SK-N-SH (cell line): ENCODE results near the gene NOX4. TPM values are rescaled to one million over a fixed set of nuclear protein-coding genes. Genes with fewer than 3 reads are reported as not detected.

Source experiments
- CTCF ChIA-PET: fragments of 300-600, 350-600 bp; formaldehyde crosslinking; extraction: SDS; loops from one replicate; lab custom pipeline; 2021; lab: Yijun Ruan, JAX
- POLR2A ChIA-PET: fragments of 350-600 bp; sonication (Branson Sonifier 250); formaldehyde crosslinking; extraction: SDS; loops from one replicate; lab custom pipeline; 2020; ENCODE audit warnings: antibody characterized with exemption, inconsistent platforms; lab: Yijun Ruan, JAX
- DNase-seq: peaks from one replicate; pipeline ENCODE4 v3.0.0; 2012
- H2AFZ ChIP-seq: fragments of 200-600 bp; sonication (generic); 2 replicates; pipeline ENCODE4 v1.8.1; 2016; ENCODE audit warnings: antibody characterized with exemption, mild to moderate bottlenecking, low read depth
- H3F3A ChIP-seq: fragments of 200-600 bp; sonication (generic); replicated peaks from 2 replicates; pipeline ENCODE3; 2016; ENCODE audit warnings: antibody characterized with exemption, mild to moderate bottlenecking; ENCODE audit not compliant: insufficient read depth
- H3K27ac ChIP-seq, 2 experiments: fragments of 200-500 bp in 1 of 2; fragments of 200-600 bp in 1 of 2; sonication (Bioruptor generic) in 1 of 2; sonication (generic), shearing (Covaris generic) in 1 of 2; 2 replicates each; pipeline versions ENCODE4 v1.5.1 to v1.6.1; 2014 to 2016; ENCODE audit warnings: low read depth in 2 of 2, inconsistent platforms in 1 of 2, low read length in 1 of 2, mild to moderate bottlenecking in 1 of 2, mixed read lengths in 1 of 2
- H3K27me3 ChIP-seq: fragments of 200-600 bp; sonication (generic), shearing (Covaris generic); 2 replicates; pipeline ENCODE4 v1.6.1; 2016; ENCODE audit warnings: mixed run types; ENCODE audit not compliant: insufficient read depth
- H3K36me3 ChIP-seq, 2 experiments: fragments of 200-500 bp in 1 of 2; fragments of 200-600 bp in 1 of 2; sonication (Bioruptor generic) in 1 of 2; sonication (generic) in 1 of 2; replicated peaks in 1 of 2; 2 replicates each; pipeline versions ENCODE3 to v1.5.1; 2014 to 2016; ENCODE audit warnings: low read length in 1 of 2, mild to moderate bottlenecking in 1 of 2; ENCODE audit not compliant: insufficient read depth in 2 of 2, control insufficient read depth in 1 of 2
- H3K4me1 ChIP-seq, 2 experiments: fragments of 200-500 bp in 1 of 2; fragments of 200-600 bp in 1 of 2; sonication (Bioruptor generic) in 1 of 2; sonication (generic), shearing (Covaris generic) in 1 of 2; 2 replicates each; pipeline versions ENCODE4 v1.5.1 to v1.6.1; 2014 to 2016; ENCODE audit warnings: low read depth in 1 of 2, low read length in 1 of 2, mixed run types in 1 of 2; ENCODE audit not compliant: insufficient read depth in 2 of 2, control insufficient read depth in 1 of 2
- H3K4me2 ChIP-seq: fragments of 200-600 bp; sonication (generic), shearing (Covaris generic); 2 replicates; pipeline ENCODE4 v1.6.1; 2017; ENCODE audit warnings: mixed run types
- H3K4me3 ChIP-seq, 2 experiments: fragments of 200-500 bp in 1 of 2; fragments of 200-600 bp in 1 of 2; sonication (Bioruptor generic) in 1 of 2; sonication (generic), shearing (Covaris generic) in 1 of 2; 2 replicates each; pipeline versions ENCODE4 v1.5.1 to v1.8.1; 2014 to 2016; ENCODE audit warnings: low read depth in 2 of 2, inconsistent platforms in 1 of 2, low read length in 1 of 2, mild to moderate bottlenecking in 1 of 2, mixed read lengths in 1 of 2, moderate library complexity in 1 of 2
- H3K79me2 ChIP-seq: fragments of 200-600 bp; sonication (generic); 2 replicates; pipeline ENCODE4 v1.8.1; 2017; ENCODE audit warnings: mild to moderate bottlenecking; ENCODE audit not compliant: insufficient read depth
- H3K9ac ChIP-seq: fragments of 200-600 bp; sonication (generic); 2 replicates; pipeline ENCODE4 v1.6.1; 2017; ENCODE audit warnings: mixed run types
- H3K9me2 ChIP-seq: fragments of 200-600 bp; sonication (generic); 2 replicates; pipeline ENCODE4 v1.6.1; 2017; ENCODE audit warnings: mixed run types
- H3K9me3 ChIP-seq: fragments of 200-600 bp; sonication (generic); 2 replicates; pipeline ENCODE4 v1.6.1; 2017; ENCODE audit warnings: mixed run types, mild to moderate bottlenecking, moderate library complexity
- H4K20me1 ChIP-seq: fragments of 200-600 bp; sonication (generic); 2 replicates; pipeline ENCODE4 v1.6.1; 2017; ENCODE audit warnings: mild to moderate bottlenecking, mixed run types; ENCODE audit not compliant: insufficient read depth
- CHD2 ChIP-seq: fragments of 150-350 bp; IDR thresholded peaks from 2 replicates; pipeline ENCODE4 v1.6.1; 2018; ENCODE audit warnings: low read length; ENCODE audit not compliant: partially characterized antibody
- EZH2phosphoT487 ChIP-seq: fragments of 200-600 bp; sonication (generic); IDR thresholded peaks from 2 replicates; pipeline ENCODE4 v1.6.1; 2017; ENCODE audit warnings: low read depth, mixed run types, mild to moderate bottlenecking, antibody characterized with exemption, moderate library complexity, borderline replicate concordance
- FOSL2 ChIP-seq: IDR thresholded peaks from 2 replicates; pipeline ENCODE4 v1.4.0; 2012; ENCODE audit warnings: low read depth, mild to moderate bottlenecking, moderate library complexity, borderline replicate concordance
- MEF2A ChIP-seq: IDR thresholded peaks from 2 replicates; pipeline ENCODE4 v1.4.0; 2012; ENCODE audit warnings: low read depth, borderline replicate concordance
- MXI1 ChIP-seq: IDR thresholded peaks from 2 replicates; pipeline ENCODE4 v1.6.1; 2012; ENCODE audit warnings: mild to moderate bottlenecking, low read depth, low read length, improper control_type of control experiment
- NFIC ChIP-seq: IDR thresholded peaks from 2 replicates; pipeline ENCODE4 v1.4.0; 2012; ENCODE audit warnings: borderline replicate concordance
- NRF1 ChIP-seq: IDR thresholded peaks from 2 replicates; pipeline ENCODE4 v1.6.1; 2012; ENCODE audit warnings: low read depth, mild to moderate bottlenecking, low read length
- PBX3 ChIP-seq: IDR thresholded peaks from 2 replicates; pipeline ENCODE4; 2012
- POLR2AphosphoS5 ChIP-seq: IDR thresholded peaks from 2 replicates; pipeline ENCODE4 v1.6.1; 2012; ENCODE audit warnings: low read depth, low read length
- RCOR1 ChIP-seq: fragments of 150-350 bp; IDR thresholded peaks from 2 replicates; pipeline ENCODE4 v1.6.1; 2017; ENCODE audit warnings: antibody characterized with exemption, low read length
- RFX5 ChIP-seq: IDR thresholded peaks from 2 replicates; pipeline ENCODE4 v1.6.1; 2012; ENCODE audit warnings: mild to moderate bottlenecking, improper control_type of control experiment, low read length
- RXRA ChIP-seq: IDR thresholded peaks from 2 replicates; pipeline ENCODE4 v1.4.0; 2012; ENCODE audit warnings: low read depth, mild to moderate bottlenecking, borderline replicate concordance
- SIN3A ChIP-seq: IDR thresholded peaks from 2 replicates; pipeline ENCODE4 v1.6.1; 2012; ENCODE audit warnings: low read depth, mild to moderate bottlenecking, low read length, moderate library complexity, borderline replicate concordance
- WGBS: methylation state at CpG from one replicate; pipeline ENCODE4 v1.1.6; 2017; ENCODE audit warnings: low lambda C conversion rate; 5-methylcytosine and 5-hydroxymethylcytosine counted together
- polyA plus RNA-seq, 3 experiments: library from polyadenylated mRNA; depleted of rRNA; stranded (reverse); fragments of >200 nt; gene quantifications; 2 replicates each; pipeline ENCODE4 v1.2.3, GENCODE V29; 2012
- TF ChIP-seq, protein P1 (sequence below): IDR thresholded peaks from 2 replicates; pipeline ENCODE4 v1.4.0; 2012; ENCODE audit warnings: low read depth, borderline replicate concordance
- TF ChIP-seq, protein P2 (sequence below): fragments of 150-350 bp; IDR thresholded peaks from 2 replicates; pipeline ENCODE4 v1.6.1; 2017; ENCODE audit warnings: antibody characterized with exemption, low read length, low read depth, borderline replicate concordance
- TF ChIP-seq, protein P3 (sequence below): IDR thresholded peaks from 2 replicates; pipeline ENCODE4 v1.6.1; 2012; ENCODE audit warnings: mild to moderate bottlenecking, low read depth, low read length, moderate library complexity

The NOX4 gene
- polyA plus RNA-seq, 1 of the 3 experiments (the other 2 are of a cell fraction), result 2.2 TPM

DNA sequence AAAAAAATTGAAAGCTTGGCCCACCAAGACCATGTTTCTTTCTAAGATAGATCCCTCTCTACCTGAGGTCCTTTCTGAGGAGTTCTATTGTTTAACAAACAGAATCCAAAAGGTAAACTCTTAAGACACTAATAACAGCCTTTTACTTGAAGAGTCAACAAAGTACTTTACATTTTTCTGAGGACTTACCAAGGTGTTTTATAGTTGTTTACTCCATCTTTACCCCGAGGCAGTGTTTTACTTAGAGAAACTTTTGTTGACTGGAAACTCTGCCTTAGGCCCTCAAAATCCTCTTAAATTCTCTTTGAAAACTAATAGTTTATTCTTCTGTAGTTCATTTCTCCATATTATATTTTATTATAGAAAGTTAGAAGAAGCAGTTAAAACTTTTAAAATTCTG lies 49.7 kb upstream of the NOX4 start:
- 13% methylated on average over 1 of the region's 1 CpG for WGBS
- no peaks in the 10 kb centered on the region for H3K27me3 ChIP-seq
- no peaks in the 10 kb centered on the region for H3F3A ChIP-seq
- ChIA-PET CTCF (no interaction called here), POLR2A (no interaction called here)
- no peaks in the 10 kb centered on the region for H3K9me3 ChIP-seq
- TF ChIP-seq, protein P1, sequence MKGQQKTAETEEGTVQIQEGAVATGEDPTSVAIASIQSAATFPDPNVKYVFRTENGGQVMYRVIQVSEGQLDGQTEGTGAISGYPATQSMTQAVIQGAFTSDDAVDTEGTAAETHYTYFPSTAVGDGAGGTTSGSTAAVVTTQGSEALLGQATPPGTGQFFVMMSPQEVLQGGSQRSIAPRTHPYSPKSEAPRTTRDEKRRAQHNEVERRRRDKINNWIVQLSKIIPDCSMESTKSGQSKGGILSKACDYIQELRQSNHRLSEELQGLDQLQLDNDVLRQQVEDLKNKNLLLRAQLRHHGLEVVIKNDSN, result no peak
- TF ChIP-seq, protein P2, sequence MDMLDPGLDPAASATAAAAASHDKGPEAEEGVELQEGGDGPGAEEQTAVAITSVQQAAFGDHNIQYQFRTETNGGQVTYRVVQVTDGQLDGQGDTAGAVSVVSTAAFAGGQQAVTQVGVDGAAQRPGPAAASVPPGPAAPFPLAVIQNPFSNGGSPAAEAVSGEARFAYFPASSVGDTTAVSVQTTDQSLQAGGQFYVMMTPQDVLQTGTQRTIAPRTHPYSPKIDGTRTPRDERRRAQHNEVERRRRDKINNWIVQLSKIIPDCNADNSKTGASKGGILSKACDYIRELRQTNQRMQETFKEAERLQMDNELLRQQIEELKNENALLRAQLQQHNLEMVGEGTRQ, result no peak
- TF ChIP-seq NRF1 (no peak), SIN3A (no peak), NFIC (no peak), MEF2A (no peak), MXI1 (no peak), RCOR1 (no peak), RXRA (no peak), EZH2phosphoT487 (no peak), FOSL2 (no peak), CHD2 (no peak), POLR2AphosphoS5 (no peak), PBX3 (no peak), RFX5 (no peak)
- TF ChIP-seq, protein P3, sequence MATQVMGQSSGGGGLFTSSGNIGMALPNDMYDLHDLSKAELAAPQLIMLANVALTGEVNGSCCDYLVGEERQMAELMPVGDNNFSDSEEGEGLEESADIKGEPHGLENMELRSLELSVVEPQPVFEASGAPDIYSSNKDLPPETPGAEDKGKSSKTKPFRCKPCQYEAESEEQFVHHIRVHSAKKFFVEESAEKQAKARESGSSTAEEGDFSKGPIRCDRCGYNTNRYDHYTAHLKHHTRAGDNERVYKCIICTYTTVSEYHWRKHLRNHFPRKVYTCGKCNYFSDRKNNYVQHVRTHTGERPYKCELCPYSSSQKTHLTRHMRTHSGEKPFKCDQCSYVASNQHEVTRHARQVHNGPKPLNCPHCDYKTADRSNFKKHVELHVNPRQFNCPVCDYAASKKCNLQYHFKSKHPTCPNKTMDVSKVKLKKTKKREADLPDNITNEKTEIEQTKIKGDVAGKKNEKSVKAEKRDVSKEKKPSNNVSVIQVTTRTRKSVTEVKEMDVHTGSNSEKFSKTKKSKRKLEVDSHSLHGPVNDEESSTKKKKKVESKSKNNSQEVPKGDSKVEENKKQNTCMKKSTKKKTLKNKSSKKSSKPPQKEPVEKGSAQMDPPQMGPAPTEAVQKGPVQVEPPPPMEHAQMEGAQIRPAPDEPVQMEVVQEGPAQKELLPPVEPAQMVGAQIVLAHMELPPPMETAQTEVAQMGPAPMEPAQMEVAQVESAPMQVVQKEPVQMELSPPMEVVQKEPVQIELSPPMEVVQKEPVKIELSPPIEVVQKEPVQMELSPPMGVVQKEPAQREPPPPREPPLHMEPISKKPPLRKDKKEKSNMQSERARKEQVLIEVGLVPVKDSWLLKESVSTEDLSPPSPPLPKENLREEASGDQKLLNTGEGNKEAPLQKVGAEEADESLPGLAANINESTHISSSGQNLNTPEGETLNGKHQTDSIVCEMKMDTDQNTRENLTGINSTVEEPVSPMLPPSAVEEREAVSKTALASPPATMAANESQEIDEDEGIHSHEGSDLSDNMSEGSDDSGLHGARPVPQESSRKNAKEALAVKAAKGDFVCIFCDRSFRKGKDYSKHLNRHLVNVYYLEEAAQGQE, result no peak
- H3K27ac ChIP-seq, result no peak overlapping the region
- no peak overlapping the region for H3K4me3 ChIP-seq
- H4K20me1 ChIP-seq, result no peaks in the 10 kb centered on the region
- no peaks in the 10 kb centered on the region for H3K79me2 ChIP-seq
- H3K9ac ChIP-seq, result no peak overlapping the region
- no peaks in the 10 kb centered on the region for H3K36me3 ChIP-seq
- no peaks in the 10 kb centered on the region for H3K9me2 ChIP-seq
- H2AFZ ChIP-seq, result no peak overlapping the region
- no peaks in the 10 kb centered on the region; a peak in 2 of 4 replicates for H3K4me1 ChIP-seq
- DNase-seq, result no peak
- no peak overlapping the region for H3K4me2 ChIP-seq
